Left cardiac atrium (tissue), 4 donors: ENCODE results near the gene PFN1. TPM values are rescaled to one million over a fixed set of nuclear protein-coding genes. Genes with fewer than 3 reads are reported as not detected.

ENCODE experiments used
- ATAC-seq, 2 donors: fragments of 200-7000 bp; cut with Tn5 transposase; one replicate each; pipeline ENCODE4 v1.9.1; 2020; ENCODE audit warnings: mild to moderate bottlenecking in 2 of 2, moderate library complexity in 2 of 2
- DNase-seq: peaks from one replicate; pipeline ENCODE4 v3.0.0-alpha.2; 2020
- intact Hi-C, 2 donors: fragments of 100-400 bp; cut with DNase I; formaldehyde crosslinking; loops; one replicate each; pipeline versions ENCODE4 v1.14.1 to v1.15.1; 2022 to 2023
- long read RNA-seq: library from polyadenylated mRNA; unstranded; transcript quantifications from one replicate; pipeline ENCODE4 v2.0.0, GENCODE V29; 2021
- total RNA-seq, 2 donors: library from RNA; stranded (reverse); fragmentation: NEBNext Ultra II Directional; extraction: Animal tissue kit (Norgen Biotek cat#: 25700); gene quantifications; one replicate each; pipeline ENCODE4 v1.2.1, GENCODE V29; 2021
- donor health status: DM: no; HTN: yes; CAD: no.
- donor health status: DM: no; HTN: yes; CAD: no; lungs with severe emphysema.
- donor health status: DM: yes; HTN: yes; CAD: no.
- donor health status: Dilated cardiomyopathy.

PFN1 gene
- 100 to 1,000 TPM; 254 to 303 TPM for total RNA-seq
- long read RNA-seq, transcript PFN1-201 (3 exons, 1,291 nt): major isoform, 41 of 42 reads
- long read RNA-seq, partial matches to known transcripts: 0 of 42 reads
- long read RNA-seq, other reads (novel, unspliced or antisense): 0 of 42 reads

DNA sequence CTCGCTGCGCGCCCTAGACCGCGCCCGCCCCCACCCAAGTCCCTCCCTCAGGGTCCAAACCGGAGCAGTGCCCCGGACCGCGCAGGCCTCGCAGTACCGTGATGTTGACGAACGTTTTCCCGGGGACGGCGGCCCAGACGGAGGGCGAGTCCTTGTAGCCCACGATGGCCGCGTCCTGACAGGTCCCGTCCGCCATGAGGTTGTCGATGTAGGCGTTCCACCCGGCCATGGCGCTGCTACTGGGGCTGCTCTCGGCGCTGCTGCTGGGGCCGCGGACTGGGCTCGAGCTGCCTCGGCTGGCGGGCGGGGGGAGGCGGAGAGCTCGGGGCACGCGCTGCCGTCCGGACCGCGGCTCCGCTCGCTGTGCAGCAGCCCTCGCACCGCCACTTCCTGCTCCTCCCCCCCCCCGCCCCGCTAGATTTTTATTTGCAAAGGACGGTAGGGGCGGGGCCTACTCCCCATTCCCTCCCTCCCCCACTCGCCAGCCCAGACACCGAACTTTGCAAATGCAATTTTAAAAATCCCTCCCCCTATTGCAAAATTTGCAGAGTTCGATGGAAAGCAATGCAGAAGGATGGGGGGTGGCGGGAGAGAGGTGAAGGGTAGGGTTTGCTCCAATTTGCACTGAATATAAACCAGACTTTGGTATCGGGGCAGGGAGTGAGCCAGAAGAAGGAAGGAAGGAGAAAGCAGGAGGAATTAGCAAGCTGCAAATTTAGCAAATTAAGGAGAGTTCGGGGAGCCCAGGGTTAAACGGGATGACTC, at the start of gene PFN1:
Gene PFN1 (minus strand): TSS at position 365 of the 765 bp plus-strand sequence. CDS start 136 bp downstream, at position 229.
- intact Hi-C loops: no loop called here
- DNase-seq (peak; percentile 91), ATAC-seq (peak; percentile 74 to 79)

DNA sequence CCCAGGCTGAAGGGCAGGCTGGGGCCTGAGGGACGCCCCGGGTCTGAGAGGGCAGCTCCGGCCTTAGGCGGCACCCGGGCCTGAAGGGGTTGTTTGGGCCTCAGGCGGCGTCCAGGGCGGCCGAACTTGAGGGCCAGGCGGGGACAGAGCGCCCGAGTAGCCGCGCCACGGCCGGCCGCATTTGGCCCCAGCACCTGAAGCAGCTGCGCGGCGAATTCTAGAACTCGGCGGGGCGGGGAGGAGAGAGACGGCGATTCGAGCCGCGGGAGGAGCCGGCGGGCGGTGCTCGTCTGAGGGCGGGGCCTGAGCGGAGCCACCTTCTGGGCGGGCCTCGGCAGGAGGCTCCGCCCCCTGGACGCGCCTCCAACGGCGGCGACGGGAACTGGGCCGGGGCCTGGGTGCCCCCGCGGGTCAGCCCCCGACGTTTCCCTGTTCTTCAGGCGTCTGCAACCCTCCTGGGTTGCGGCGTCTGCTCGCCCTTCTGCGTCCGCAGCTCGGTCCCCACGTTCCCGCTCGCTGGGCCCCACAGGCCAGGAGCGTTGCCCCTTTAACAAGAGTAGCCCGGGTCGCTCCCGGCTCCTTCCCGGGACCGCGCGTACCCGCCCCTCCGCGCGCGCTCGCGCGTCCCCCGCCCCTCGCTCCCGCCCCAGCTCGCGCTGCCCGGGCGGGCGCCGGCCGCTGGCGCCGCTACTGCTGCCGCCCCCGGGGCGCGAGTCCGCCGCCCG, 49.1 kb upstream of the PFN1 start, which contains the start of the genes INCA1 and KIF1C:
Gene INCA1 (minus strand): TSS at position 221 of the 725 bp plus-strand sequence. CDS start 3,085 bp downstream, outside the sequence.
Gene KIF1C (plus strand): TSS at position 649 of the 725 bp plus-strand sequence. CDS start 2,297 bp downstream, outside the sequence.
- intact Hi-C loops: no loop called here
- ATAC-seq (peak; percentile 93 to 94), DNase-seq (peak; percentile 95)

DNA sequence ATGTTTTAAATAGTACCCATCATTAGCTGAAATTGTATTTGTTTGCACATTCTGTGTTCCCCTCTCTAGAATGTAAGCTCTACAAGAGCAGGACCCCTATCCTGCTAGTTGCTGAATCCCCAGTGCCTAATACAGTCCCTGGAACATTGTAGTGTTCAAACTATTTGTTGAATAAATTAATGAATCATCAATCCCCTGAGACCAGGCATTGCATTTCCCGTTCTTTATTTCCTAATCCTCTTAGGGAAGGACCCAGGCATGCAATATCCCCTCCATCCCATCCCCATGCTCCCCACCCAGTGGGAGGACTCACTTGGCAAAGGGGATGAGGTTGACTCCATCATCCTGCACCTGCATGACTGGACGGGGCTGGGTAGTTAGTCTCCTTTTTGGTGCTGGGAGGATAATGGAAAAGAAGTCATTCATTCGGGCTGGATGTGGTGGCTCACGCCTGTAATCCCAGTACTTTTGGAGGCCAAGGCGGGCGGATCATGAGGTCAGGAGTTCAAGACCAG, 45.8 kb upstream of the PFN1 start:
- DNase-seq: no peak
- ATAC-seq: no peak
- intact Hi-C loops: no loop called here

DNA sequence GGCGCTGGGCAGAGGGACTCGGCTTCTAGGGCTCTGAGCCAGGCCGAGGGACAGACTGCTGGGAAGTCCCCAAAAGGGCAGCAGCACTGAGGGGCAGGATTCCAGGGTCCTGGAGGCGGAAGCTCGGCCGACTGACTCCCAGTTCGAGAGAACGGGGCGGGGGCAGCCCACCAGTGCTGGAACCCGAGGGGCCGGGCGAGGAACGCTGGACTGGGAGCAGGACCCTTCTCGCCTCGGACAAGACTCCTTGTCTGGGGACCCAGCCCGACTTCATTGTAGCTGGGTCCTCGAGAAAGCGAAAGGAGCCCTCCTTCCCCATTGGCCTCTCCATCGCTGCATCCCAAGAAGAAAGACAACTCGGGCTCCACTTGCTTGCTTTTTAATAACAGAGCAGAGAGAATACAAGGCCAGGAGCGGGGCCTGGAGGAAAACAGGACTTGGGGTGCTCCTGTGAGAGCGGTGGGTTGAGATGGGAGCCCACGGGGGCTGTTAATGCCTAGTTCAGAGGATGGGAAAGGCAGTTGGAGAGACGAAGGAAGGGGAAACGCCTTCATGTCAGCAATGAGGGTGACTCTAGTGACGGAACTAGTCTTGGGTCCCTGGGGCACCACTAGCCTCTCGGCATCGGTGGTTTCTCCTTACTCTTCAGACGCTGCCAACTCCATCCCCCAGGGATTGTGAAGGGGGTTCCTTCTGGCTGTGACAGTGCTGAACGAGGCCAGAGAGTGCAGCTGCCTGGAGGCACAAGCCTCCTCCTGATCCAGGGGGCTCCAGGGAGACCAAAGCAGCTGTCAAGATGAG, 39.6 kb upstream of the PFN1 start:
- intact Hi-C loops: loop anchor here (5.0 to 10.0 kb wide), 2 partner anchors 81 to 83 kb away; partner anchors contain the start of gene CHRNE (in 1 of the 2)
- DNase-seq (no peak), ATAC-seq (peak; percentile 10 to 22)

DNA sequence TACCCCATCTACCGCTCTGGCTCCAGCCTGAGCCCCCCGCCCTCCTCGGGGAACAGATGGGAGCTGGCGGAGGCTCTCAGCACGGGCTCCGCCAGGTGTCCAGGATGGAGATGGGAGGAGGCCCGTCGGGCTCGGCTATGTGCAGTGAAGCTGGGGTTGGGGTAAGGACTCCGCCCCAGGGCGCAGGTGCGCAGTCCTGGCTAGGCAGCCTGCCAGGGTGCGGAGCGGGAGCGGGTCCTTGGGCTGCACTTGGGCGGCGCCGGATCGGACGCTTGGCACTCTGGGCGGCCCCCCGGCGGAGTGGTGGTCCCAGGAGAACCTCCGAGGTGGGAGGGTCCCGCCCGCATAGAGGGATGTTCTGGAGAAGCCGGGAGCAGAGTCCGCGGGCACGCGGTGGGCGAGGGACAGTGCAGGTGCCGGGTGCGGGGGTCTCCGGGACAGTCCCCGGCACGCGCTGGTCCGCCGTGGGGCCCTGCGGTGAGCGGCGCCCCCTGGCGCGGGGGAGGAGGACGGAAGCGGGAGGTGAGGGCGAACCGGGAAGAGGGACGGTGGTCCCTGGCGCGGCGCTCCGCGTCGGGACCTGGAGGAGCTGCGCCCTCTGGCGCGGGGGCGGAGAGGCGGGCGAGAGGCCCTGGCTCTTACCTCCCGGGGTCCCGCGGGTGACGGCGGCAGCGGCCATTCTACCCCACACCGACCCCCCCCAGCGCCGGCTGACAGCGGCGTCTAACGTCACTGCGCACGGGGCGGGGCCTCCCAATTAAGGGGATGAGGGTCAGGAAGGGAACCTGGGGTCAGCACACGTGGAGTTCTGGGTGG, 38.8 kb upstream of the PFN1 start, which contains the start of gene CAMTA2:
Gene CAMTA2 (minus strand): TSS at position 725 of the 816 bp plus-strand sequence. CDS start 1,453 bp downstream, outside the sequence.
- intact Hi-C loops: loop anchor here (5.0 to 10.0 kb wide), 2 partner anchors 80 to 82 kb away; partner anchors contain the start of gene CHRNE (in 1 of the 2)
- peak; percentile 96 for DNase-seq
- peak; percentile 96 to 97 for ATAC-seq

- ATAC-seq: peak in 1 of 2 donors; percentile 4
- intact Hi-C loops: loop anchor here (5.0 to 10.0 kb wide), 2 partner anchors 79 to 82 kb away; partner anchors contain the start of gene CHRNE (in 1 of the 2)
- no peak for DNase-seq
These were observed 38.1 kb upstream of the PFN1 start for GRCh38 chr17:4986403-4986802.

- DNase-seq (no peak), ATAC-seq (no peak)
- intact Hi-C loops: loop anchor here (5.0 to 10.0 kb wide), 2 partner anchors 78 to 80 kb away; partner anchors contain the start of gene CHRNE (in 1 of the 2)
These were observed 34.0 kb upstream of the PFN1 start for GRCh38 chr17:4982305-4982704.

GRCh38 chr17:4980644-4981216, 32.4 kb upstream of the PFN1 start:
- intact Hi-C loops: loop anchor here (5.0 to 10.0 kb wide), 2 partner anchors 76 to 82 kb away; partner anchors contain the start of gene CHRNE (in 1 of the 2)
- ATAC-seq (peak; percentile 45 to 67), DNase-seq (no peak)

- no peak for ATAC-seq
- intact Hi-C loops: loop anchor here in 1 of 2 donors (5.0 kb wide), 1 partner anchor 84 kb away; no protein-coding TSS in a partner anchor
- DNase-seq: no peak
These were observed 30.4 kb upstream of the PFN1 start for GRCh38 chr17:4978726-4979125.

DNA sequence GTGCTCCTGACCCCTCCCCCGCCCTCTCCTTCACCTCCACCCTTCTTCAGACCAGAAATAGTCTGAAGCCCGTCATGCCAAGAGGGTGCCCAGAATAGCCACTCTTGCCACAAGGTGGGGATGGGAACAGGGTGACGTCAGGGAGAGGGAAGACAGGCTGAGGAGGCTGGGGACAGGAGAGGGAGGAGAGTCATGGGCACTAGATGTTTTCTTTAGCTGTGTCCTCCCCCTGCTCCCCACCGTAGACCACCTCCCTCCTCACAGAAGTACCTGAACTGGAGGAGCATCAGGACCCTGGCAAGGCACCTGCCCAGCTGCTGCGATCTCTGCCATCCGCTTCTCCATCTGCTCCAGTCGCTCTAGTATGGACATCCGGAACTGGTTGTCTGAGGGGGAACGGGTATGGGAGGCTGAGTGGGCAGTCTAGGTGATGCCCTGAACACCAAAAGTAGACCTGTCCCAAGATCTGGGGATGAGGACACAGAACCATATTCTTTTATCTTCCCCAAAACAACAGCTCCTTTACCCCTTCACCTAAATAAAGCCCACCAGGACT, 25.9 kb upstream of the PFN1 start:
- ATAC-seq: peak; percentile 61 to 65
- intact Hi-C loops: no loop called here
- peak; percentile 65 for DNase-seq

- no peak for ATAC-seq
These were observed 25.2 kb upstream of the PFN1 start for GRCh38 chr17:4973256-4974114.

GRCh38 chr17:4972752-4973151, 24.4 kb upstream of the PFN1 start:
- ATAC-seq: no peak

More at GRCh38 chr17:4973256-4974114, 25.2 kb upstream of the PFN1 start:
- intact Hi-C loops: no loop called here
- DNase-seq: no peak

DNA sequence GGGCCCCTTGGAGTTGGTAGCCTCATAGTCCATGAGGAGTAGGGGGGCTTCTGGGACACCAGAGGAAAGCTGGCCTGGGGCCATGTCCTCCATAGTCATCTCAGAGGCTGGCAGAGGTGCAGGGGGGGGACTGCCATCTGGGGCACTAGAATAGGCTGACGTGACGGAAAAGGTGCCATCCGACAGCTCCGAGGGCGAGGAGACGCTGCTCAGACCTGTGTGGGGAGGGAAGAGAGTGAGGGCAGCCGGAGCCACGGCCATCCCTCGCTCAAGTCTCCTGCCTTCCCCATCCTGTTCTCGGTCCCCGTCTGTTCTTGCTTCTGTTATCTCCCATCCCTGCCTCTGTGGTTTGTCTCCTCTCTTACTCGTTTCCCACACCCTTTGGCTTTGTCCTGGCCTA, 24.0 kb upstream of the PFN1 start:
- intact Hi-C loops: no loop called here
- DNase-seq (no peak), ATAC-seq (no peak)

More at GRCh38 chr17:4972752-4973151, 24.4 kb upstream of the PFN1 start:
- DNase-seq: no peak
- intact Hi-C loops: no loop called here

- intact Hi-C loops: no loop called here
- DNase-seq (no peak), ATAC-seq (no peak)
These were observed 23.5 kb upstream of the PFN1 start for GRCh38 chr17:4971826-4972225.

DNA sequence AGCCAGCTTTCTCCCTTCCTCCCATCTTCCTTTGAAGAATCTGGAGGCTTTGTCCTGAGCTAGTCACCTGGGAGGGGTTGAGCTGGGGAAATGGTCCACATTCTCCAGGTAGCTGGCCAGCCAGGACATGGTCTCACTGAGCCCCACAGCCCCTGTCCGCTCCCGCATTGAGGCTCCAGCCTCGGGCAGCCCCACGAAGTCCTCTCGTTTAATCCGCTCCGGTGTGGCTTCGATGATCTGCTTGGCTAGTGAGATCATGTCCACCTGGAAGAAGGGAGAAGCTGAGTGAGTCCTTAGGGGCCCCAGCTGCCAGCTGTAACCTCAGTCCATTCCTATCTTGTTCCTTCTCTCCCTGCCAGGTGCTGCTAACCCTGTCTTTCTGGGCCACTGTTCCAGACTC, 21.9 kb upstream of the PFN1 start:
- intact Hi-C loops: no loop called here
- no peak for ATAC-seq

More for the DNA sequence above, 21.9 kb upstream of the PFN1 start:
- no peak for DNase-seq
